Activated CD4-positive, alpha-beta T cell treated with anti-CD3 and anti-CD28 coated beads for 4 hours (primary cell): ENCODE measurements around the gene USP2.
A peak's percentile ranks its signal among the peaks of the same experiment; 100 is the strongest.

Experiments
- DNase-seq, 2 donors: peaks; one replicate each; pipeline ENCODE4 v3.0.0-alpha.2; 2020

Gene USP2

GRCh38 chr11:119362741-119363080 is 18.8 kb downstream of the USP2 start:
- DNase-seq: no peak

GRCh38 chr11:119361941-119362725 is 19.4 kb downstream of the USP2 start:
- no peak for DNase-seq

GRCh38 chr11:119361056-119361787 is 20.3 kb downstream of the USP2 start:
- DNase-seq: no peak

GRCh38 chr11:119359365-119360214 is 21.9 kb downstream of the USP2 start:
- DNase-seq: no peak

GRCh38 chr11:119357074-119357473 is 24.4 kb downstream of the USP2 start:
- DNase-seq: no peak

GRCh38 chr11:119356349-119357031 is 25.0 kb downstream of the USP2 start:
- DNase-seq: peak; percentile 63 to 69

- DNase-seq: no peak
Measured at GRCh38 chr11:119355091-119355843, 26.2 kb downstream of the USP2 start.

GRCh38 chr11:119352857-119353260 is 28.6 kb downstream of the USP2 start:
- no peak for DNase-seq

GRCh38 chr11:119351232-119351631 is 30.3 kb downstream of the USP2 start:
- no peak for DNase-seq

GRCh38 chr11:119350302-119350701 is 31.2 kb downstream of the USP2 start:
- DNase-seq: no peak

GRCh38 chr11:119347940-119348605 is 33.4 kb downstream of the USP2 start:
- DNase-seq: no peak

GRCh38 chr11:119347242-119347641 is 34.2 kb downstream of the USP2 start:
- DNase-seq: no peak

GRCh38 chr11:119346605-119347004 is 34.9 kb downstream of the USP2 start, which contains the start of gene MFRP:
TSS of gene MFRP (minus strand) at chr11:119346705. CDS start at chr11:119346513, 192 bp downstream.
- DNase-seq: no peak

- DNase-seq: no peak
Measured at GRCh38 chr11:119345685-119346084, 35.8 kb downstream of the USP2 start.

GRCh38 chr11:119344291-119345010 is 37.0 kb downstream of the USP2 start:
- no peak for DNase-seq

- DNase-seq: no peak
Measured at GRCh38 chr11:119343726-119344125, 37.8 kb downstream of the USP2 start.

GRCh38 chr11:119342362-119343130 is 38.9 kb downstream of the USP2 start:
- no peak for DNase-seq

- no peak for DNase-seq
Measured at GRCh38 chr11:119342023-119342300, 39.5 kb downstream of the USP2 start.

GRCh38 chr11:119341222-119342022 is 40.1 kb downstream of the USP2 start:
- no peak for DNase-seq
